HG03045 (cell line): ENCODE results near the gene PPP1R13B.

ENCODE experiments used
- ATAC-seq: cut with Tn5 transposase; IDR thresholded peaks from one replicate; pipeline ENCODE4 v1.9.1; 2021; ENCODE audit warnings: mild to moderate bottlenecking, moderate library complexity; ENCODE audit not compliant: unreplicated experiment

PPP1R13B gene

DNA sequence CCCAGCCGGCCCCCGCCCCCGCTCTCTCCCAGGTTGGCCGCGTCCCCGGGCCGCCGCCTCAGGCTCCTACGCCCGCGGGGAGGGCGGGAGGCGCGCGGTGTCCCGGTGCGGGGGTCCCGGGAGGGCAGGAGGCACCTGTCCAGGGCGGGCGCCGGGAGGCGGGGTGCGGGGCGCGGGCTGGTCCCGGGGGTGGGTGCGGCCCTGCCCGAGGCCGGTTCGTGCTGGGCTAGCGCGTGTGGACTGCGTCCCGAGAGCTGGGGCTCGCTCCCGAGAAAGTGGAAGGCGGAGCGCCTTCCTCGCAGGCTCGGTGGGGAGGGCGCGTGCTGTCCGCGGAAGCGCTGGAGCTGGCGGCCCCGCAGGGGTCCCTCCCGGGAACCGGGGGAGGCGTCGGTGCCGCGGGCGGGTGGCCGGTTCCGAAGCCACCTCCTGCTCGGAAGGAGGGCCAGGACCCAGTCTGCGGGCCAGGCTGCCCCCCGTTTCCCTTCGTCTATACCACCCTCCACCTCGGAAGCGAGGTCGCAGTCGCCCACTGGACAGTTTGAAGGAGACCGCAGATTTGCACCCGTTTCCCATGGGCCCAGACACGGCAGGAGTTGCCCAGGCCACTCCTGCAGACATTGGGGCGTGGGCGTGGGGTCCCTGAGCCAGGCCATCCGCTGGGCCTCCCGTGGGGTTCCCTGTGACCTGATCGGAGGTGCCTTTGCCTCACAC lies 131.1 kb downstream of the PPP1R13B start:
- peak; percentile 6 for ATAC-seq

DNA sequence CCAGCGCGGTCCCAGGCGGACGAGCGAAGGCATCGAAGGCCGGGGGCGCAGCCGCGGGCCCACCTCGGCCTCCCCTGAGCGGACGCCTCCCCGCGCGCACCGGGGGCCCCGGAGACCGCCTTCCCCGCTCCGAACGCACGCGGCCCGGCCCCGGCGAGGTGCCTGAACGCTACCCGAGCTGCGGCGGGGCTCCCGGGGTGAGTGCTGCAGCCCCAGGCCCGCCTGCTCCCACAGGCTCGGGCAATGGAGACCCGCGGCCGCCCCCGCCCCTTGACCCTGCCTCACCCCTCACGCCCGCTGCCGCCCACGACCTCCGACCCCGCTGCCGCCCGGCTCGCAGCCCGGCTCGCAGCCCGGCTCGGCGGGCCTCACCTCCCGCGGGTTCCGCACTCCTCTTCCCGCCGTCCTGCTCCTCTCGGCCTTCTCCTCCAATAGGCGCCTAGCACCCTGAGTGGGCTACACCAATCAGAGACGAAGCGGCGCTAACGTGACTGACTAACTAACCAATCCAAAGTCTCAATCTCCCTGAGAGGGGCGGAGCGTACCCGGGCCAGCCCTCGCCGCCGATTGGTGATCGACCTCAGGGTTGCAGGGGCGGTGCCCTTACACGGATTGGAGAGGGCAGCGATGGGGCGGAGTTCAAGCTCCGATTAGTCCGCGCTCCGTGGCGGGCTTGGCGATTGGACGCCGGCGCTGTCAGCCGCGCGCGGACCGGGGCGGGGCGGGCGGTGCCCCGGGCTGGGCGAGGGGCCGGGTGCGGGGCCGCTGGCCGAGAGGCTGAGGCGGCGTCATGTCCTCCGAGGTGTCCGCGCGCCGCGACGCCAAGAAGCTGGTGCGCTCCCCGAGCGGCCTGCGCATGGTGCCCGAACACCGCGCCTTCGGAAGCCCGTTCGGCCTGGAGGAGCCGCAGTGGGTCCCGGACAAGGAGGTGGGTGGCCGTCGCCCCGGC lies 132.0 kb downstream of the PPP1R13B start, which contains the start of the genes XRCC3 and ZFYVE21:
TSS of gene XRCC3 (minus strand) at position 400 of the 949 bp plus-strand sequence. CDS start 4,364 bp downstream, outside the sequence.
TSS of gene ZFYVE21 (plus strand) at position 759 of the 949 bp plus-strand sequence. CDS start at position 791, 32 bp downstream.
- ATAC-seq, result peak; percentile 94

DNA sequence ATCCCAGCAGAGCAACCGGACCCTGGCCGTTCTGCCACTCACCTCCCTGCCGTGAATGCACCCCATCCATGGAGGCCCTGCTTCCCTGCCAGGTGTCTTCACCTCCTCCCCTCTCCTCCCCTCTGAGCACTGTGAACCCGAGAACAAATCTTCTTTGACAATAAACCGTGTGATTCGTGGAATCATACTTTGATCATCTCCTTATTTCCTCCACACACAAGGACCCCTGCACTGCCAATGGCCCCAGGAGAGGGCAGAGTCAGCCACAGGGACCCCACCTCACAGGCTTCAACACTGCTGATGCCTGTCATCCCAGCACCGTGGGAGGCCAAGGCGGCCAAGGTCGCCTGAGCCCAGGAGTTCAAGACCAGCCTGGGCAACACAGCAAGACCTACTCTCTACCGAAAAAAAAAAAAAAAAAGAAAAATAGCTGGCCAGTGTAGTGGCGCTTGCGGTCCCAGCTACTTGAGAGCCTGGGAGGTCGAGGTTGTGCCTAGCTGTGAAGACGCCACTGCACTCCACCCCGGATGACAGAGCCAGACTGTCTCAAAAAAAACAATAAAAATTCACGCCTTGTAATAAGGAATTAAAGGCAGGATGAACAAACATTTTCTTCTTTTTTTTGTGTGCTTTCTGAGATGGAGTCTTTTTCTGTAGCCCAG lies 133.2 kb downstream of the PPP1R13B start:
- no peak for ATAC-seq

DNA sequence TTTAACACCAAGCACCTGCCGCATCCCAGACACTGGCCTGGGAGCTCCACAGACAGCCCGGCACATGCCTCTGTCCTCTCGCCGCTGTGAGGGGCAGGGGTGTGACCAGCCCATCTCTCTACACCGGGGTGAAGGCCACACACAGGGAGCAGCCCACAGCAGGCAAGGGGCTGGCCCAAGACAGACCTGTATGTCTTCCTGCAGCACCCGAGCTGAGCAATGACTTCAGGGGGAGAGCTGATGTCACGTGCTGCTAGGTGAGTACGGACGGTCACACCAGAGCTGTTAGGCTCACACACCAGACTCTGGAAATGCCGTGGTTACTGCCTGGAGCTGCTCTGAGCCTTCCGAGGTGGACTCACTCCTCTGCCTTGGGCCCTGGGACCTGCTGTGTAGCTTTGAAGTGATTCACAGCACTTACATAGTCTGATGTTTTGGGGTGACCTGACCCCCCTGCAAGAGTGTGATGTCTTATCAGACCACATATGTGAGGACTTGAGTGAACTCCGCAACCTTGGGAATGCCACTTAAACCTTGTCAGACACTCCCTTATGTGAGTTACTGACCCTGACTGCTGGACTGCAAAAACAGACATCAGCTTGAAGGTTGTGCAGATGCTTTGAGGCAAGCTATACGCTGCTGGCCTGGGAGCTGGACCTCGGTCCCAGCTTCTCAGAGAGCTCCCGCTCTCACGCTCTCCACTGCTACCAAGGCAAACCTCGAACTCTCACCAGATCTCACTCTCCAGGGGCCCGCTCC lies 133.9 kb downstream of the PPP1R13B start:
- ATAC-seq, result no peak

DNA sequence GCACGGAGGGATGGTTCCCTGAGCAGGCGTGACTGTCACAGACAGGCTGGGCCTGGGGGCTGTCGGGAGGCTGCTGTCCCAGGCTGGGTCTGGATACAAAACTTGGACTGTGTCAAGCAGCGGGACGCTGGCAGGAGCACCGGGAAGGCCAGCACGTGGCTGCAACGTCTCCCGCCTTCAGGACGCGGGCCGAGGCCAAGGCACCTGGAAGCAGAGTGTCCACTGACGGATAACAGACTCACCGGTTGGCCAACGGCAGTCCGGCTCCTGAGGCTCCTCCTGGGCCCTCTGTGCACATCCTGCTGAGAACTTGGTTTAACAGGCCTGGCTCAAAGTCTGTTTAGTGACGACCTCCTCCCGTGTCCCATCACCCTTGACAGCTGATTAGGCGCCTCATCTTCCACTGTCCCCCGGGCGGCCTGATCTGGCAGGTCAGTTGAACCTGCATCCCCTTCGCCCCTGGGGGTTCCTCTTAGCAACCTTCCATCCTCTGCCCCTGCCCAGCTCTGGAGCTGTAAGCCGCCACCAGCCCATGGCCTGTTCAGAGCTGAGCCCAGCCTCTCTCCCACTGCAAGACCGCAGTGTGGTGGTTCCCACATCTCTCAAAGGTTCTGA lies 134.6 kb downstream of the PPP1R13B start:
- no peak for ATAC-seq

DNA sequence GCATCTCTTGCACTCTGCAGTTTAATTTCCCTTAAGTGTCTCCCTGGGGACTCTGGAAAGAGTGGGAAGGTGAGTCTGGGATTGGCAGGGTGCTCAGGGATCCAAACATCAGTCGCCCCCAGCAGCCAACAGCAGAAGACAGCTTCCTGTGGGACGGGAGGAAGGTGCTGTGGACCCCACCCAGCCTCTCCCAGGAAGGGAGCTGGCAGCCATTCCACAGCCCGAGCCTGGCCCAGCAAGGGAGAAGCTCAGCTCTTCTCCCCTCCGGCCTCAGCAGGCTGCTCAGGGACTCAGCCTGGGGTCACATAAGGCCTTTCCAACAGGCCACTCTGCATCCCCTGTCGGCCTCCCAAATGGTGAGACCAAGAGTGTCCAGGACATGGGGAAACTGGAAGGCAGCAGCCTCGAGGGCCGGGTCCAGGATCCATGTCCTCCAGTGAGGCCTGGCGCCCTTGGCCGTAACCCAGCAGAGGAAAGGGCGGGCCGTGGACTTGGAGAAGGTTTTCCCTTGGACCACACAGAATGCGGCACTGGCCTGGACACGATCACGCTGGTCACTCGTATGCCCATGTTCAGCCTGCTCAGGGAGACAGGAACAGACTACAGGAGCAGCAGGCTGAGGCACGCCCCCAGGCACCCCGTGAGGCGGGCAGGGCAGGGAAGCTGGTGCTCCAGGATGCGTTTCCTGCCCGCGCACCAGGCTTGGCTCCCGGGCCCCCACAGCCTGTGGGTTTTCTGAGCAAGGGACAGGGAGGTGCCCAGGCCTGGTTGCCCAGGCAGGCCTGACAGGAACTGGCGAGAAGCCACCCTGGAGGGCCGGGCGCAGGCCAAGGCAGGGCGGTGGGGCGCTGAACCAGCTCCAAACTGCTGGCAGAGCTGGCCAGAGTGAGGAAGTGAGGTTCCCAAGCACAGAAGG lies 135.6 kb downstream of the PPP1R13B start:
- no peak for ATAC-seq

DNA sequence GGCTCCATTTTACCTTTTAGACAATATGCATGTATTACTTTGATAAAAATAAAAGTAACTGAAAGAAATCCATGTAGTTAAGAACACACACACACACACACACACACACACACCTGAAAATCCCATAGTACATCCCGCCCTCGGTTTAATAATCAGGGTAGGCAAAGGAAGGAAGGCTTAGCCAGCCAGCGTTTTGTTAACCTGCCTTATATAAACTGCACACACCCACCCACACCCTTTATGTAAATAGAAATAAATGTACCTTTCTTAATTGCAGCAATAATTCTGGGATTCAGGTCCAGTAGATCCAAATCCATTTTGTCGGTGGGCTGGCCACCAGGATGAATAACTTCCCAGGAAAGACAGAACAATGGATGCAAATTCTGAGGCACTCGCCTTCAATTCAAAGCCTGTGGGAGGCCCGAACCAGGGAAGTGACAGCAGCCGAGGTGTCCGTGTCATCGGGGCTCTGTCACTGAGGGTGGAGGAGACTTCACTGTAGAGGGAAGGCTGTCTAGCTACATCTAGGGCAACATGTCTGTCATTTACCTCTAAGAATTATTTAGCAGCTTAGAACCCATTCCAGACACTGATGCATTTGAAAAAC lies 136.5 kb downstream of the PPP1R13B start:
- ATAC-seq, result no peak

DNA sequence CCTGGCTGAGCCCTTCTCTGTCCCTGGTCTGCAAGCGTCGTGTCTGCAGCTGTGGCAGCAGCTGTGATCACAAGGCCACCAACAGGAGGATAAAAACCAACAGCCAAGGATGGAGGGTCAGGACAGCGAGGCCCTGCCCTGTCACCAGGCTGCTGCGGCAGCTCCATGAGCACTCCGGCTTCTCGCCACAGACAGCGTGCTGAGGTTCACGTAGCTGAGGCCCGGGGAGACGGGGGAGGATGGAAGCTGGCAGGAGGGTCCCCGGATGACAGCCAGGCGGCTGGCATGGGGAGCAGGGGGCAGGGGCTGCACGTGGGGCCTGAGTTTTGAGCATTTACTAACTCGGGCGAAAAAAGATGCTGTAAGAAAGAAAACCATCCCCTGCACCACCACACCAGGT lies 137.6 kb downstream of the PPP1R13B start:
- no peak for ATAC-seq

DNA sequence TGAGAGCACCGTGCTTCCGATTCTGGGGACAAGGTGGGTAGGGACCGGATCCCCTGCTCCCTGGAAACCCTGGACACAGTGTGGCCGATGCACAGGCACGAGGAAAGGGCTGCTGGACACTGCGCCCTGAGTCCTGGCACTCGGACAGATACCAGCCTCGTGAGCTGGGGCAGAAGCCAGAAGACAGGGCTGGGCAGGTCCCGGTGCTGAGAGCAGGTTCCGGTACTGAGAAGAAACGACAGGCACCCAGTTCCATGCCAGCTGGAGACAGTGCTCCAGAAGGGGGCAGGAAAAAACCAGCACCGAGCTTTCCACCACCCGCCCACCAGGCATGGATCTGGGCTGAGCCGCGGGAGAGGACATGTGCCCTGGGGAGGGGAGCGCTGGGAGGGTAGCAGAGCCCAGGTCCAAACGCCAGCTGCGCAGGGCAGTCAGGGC lies 138.6 kb downstream of the PPP1R13B start:
- ATAC-seq, result no peak

DNA sequence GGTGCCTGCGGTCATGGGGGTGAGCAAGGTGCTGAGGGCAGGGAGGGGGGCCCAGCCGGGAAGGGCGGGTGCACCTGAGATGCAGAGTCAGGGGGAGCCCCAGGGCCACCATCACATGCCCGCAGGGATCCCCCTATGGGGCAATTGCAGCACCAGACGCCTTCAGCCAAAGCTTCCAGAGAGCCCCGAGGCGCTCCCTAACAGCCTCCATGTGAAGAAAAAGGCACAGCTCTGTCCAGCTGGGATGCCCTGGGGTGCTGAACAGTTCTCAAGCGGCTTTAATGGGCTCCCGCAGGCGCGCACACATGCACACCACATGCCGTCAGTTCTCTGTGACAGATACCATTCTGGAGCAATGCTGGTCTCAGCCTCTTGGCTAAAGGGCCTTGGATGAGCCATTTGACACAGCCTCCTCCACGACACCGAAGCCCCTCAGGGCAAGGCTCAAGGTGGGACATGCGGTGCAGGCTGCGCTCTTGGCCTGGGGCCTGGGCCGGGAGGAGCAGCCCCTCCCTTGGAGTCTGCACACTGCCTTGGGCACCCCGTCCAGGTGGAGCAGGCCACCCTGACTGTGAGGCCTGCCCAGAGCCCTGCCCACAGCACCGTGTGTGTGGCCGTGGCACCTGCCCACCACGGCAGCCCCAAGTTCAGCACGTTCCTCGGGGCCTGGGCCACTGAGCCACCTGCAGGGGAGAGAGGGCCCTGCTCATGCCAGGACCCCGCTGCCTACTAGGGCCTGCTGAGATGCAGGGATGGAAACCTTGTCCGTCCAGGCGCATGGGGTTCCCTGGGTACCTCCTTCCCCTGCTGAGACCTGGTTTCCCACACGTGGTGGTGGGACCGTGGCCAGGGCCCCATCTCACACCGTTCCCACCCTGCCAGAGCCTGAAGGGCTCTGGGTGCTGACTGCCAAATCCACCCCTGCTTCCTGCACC lies 139.8 kb downstream of the PPP1R13B start:
- ATAC-seq, result no peak

DNA sequence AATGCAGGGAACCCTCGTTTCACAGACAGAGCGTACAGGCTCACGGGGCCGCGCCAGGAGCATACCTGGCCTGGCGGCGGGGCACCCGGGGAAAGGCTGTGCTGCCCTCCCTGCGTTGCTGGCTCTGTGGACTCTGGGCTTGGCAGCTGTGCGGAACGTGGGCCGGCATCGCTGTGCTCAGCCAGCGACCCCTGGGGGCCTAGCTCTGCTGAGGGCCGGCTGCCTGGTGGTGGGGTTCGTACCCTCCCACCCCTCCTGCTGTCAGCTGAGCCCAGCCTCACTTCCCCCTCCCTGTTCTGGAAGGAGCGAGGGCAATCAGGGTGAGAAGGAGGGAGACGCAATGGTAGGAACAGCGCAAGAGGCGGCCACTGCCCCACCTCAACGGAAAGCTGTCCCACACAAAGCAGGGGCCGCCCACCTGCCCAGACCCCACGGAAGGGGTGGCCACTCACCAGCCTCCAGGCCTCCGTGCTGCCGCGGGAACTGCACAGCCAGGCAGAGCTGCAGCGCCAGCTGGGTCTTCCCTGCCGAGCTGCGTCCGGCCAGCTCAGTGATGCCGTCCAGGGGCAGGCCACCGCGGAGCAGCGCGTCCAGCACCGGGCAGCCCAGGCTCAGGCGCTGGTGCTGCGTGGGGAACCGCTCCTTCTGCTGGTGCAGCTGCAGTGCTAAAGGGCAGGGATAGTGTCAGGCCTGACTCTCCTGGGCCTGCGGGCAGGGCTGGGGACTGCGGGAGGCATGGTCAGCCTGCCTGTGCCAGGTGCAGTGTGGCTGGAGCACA lies 140.6 kb downstream of the PPP1R13B start:
- ATAC-seq, result no peak

DNA sequence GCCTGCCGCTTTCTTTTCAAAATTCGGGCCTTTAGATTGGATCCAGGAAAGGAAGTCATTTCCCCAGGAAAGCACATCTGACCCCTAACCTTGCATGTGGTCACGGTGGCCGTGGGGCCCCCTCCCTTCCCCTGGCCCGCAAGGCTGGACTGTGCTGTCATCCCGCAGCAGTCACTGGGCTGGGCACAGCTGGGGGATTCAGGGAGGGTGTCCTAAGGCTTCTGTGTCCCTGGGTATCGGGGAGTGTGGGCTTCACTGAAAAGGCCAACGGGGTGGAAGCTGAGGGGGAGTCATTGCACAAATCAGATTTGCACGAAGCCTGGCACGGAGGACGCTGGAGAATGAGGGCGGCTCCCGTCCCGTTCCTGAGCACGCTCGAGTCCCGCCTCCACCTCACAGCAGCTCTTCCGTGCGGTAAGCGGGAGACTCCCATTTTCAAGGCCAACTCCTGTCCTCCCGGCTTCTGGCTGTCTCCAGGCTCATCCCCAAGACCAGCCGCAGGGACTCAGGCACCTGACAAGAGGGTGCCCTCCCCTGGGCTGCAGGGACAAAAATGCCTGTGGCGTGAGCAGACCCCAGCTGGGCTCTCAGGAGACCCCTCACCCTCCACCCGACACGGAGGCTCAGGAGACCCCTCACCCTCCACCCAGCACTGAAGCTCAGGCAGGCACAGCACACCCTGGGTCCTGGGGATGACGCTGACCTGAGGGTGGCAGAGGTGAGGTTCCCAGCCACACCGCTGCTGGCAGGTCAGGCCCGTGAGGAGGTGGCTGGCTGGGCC lies 141.7 kb downstream of the PPP1R13B start:
- ATAC-seq, result no peak

DNA sequence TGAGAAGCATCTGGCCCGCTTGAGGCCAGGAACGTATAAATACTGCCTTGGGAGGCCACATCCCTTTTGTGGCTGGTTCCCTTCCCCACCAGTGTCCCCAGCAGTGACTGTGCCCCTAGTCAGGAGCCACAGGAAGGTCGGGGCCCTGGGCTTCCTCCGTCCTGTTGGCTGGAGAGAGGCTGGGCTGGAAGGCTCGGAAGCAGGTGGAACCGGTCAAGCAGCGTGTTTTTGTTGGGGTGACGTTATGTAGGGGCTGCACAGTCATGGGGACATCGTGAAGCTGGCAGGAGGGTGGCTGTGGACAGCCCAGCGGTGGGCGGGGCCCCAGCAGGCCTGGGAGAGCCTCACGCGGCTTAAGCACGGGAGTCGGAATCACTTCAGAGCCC lies 142.3 kb downstream of the PPP1R13B start:
- ATAC-seq, result no peak

DNA sequence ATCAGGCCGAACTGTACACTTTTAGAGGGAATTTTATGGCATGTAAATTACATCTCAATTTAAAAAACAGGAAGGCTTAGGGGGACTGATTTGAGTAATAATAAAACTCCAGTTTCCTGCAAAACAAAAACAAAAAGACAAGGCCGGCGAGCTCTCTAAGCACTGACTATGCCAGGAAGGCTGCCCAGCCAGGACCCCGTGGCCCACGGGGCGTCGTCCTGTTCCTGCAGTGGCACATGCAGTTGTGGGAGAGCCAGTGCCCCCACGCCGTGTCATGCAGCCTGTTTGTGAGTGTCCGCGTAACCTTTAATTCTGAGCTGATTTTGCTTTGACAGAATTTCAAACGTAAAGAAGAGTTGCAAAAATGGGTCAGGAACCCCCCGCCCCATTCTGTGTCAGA lies 142.7 kb downstream of the PPP1R13B start:
- no peak for ATAC-seq

DNA sequence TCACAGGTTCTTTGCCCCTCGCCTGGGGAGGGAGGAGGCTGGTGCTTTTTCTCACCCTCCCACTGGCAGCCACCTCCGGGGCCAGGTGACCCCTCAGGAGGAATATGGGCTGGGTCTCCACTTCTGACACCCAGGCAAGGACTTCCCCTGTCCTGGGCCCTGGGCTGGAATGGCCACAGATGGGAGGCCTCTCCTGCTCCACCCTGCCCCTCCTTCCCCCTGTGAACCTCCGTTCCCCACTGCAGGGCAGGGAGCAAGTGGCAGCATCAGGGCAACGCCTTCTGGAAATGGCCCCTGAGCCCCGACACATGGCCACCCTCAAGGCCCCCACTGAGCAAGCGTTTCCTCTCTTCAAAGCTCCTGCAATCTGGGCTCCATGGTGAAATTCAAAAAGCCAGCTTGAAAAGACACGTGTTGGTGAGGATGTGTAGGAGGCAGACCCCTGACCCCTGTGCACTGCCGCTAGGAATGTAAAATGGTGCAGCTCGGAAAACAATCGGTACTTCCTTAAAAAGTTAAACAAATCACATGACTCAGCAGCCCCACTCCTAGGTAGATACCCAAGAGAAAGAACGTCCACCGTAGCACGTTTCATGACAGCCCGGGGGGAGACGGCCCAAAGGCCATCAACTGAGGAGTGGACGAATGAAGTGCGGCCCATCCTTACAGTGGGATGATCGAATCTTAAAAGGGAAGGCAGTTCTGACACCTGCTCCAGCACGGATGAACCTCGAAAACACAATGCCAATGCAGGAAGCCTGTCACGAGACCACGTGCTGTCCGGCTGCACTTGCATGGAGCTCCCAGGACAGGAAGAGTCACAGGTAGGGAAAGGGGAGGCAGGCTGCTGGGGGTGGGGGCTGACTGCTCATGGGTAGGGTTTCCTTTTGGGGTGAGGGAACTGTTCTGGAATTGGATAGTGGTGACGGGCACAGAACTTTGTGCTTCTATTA lies 143.7 kb downstream of the PPP1R13B start:
- ATAC-seq, result no peak
